Calu3 (cell line): ENCODE measurements around the gene RALGAPB. TPM values are rescaled to one million over a fixed set of nuclear protein-coding genes. Genes with fewer than 3 reads are reported as not detected.
"Not testable (repeated sequence)": the region's sequence is repeated elsewhere in the genome, so short reads cannot be mapped to it uniquely, and the experiment has no call there.

Experiments
- BruUV-seq: library from RNA; stranded (reverse); fragments of 400-500 nt; replicated peaks from 2 replicates; lab custom pipeline; 2021; lab: Mats Ljungman, UMichigan
- CTCF ChIA-PET: fragments of 300-600 bp; sonication (Branson Sonifier 250); formaldehyde crosslinking; loops from one replicate; lab custom pipeline; 2022; ENCODE audit warnings: antibody characterized with exemption; lab: Charles Lee
- DNase-seq: peaks from one replicate; pipeline ENCODE4 v3.0.0; 2022
- H3K27ac Mint-ChIP-seq: one replicate; pipeline ENCODE4 v1.8.0; 2022; ENCODE audit warnings: mixed read lengths; ENCODE audit not compliant: unreplicated experiment
- H3K27me3 Mint-ChIP-seq: one replicate; pipeline ENCODE4 v1.8.0; 2022; ENCODE audit warnings: mixed read lengths; ENCODE audit not compliant: unreplicated experiment
- H3K36me3 Mint-ChIP-seq: one replicate; pipeline ENCODE4 v1.8.0; 2022; ENCODE audit warnings: mild to moderate bottlenecking, moderate library complexity, mixed read lengths; ENCODE audit not compliant: insufficient read depth, unreplicated experiment
- H3K4me1 Mint-ChIP-seq: one replicate; pipeline ENCODE4 v1.8.0; 2022; ENCODE audit warnings: mild to moderate bottlenecking, low read depth, mixed read lengths; ENCODE audit not compliant: unreplicated experiment
- H3K4me3 Mint-ChIP-seq: one replicate; pipeline ENCODE4 v1.8.0; 2022; ENCODE audit warnings: mild to moderate bottlenecking, low read depth, moderate library complexity, mixed read lengths; ENCODE audit not compliant: unreplicated experiment
- H3K9me3 Mint-ChIP-seq: one replicate; pipeline ENCODE4 v1.8.0; 2022; ENCODE audit warnings: low read depth, mixed read lengths; ENCODE audit not compliant: unreplicated experiment
- intact Hi-C: fragments of 100-400 bp; cut with micrococcal nuclease; formaldehyde crosslinking; loops from one replicate; pipeline ENCODE4 v1.10.0; 2022; ENCODE audit not compliant: unreplicated experiment
- total RNA-seq: library from RNA; stranded (reverse); gene quantifications from 2 replicates; pipeline ENCODE4 v1.2.3, GENCODE V29; 2022
- TF ChIP-seq, protein P1 (sequence below): fragments of 200-600 bp; IDR thresholded peaks from one replicate; pipeline ENCODE4 v1.8.0; 2022; ENCODE audit warnings: antibody characterized with exemption; ENCODE audit not compliant: unreplicated experiment

The RALGAPB gene
- total RNA-seq, 1 experiment from 2014 or later = 59.8 TPM

- Mint-ChIP-seq H3K36me3 (peaks cover 95% of the 10 kb centered on the region), H3K4me1 (peaks cover 63% of the 10 kb centered on the region), H3K27me3 (no peaks in the 10 kb centered on the region), H3K9me3 (no peaks in the 10 kb centered on the region), H3K27ac (no peak overlapping the region), H3K4me3 (no peak overlapping the region)
- BruUV-seq = no TSS peak
- CTCF ChIA-PET = no interaction called here
- no peak for DNase-seq
- TF ChIP-seq, protein P1, sequence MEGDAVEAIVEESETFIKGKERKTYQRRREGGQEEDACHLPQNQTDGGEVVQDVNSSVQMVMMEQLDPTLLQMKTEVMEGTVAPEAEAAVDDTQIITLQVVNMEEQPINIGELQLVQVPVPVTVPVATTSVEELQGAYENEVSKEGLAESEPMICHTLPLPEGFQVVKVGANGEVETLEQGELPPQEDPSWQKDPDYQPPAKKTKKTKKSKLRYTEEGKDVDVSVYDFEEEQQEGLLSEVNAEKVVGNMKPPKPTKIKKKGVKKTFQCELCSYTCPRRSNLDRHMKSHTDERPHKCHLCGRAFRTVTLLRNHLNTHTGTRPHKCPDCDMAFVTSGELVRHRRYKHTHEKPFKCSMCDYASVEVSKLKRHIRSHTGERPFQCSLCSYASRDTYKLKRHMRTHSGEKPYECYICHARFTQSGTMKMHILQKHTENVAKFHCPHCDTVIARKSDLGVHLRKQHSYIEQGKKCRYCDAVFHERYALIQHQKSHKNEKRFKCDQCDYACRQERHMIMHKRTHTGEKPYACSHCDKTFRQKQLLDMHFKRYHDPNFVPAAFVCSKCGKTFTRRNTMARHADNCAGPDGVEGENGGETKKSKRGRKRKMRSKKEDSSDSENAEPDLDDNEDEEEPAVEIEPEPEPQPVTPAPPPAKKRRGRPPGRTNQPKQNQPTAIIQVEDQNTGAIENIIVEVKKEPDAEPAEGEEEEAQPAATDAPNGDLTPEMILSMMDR = no peak
- intact Hi-C loops = no loop called here
Observed at GRCh38 chr20:38430679-38431325, 41.8 kb upstream of the RALGAPB start.

- peak overlapping the region; percentile 88 for H3K4me3 Mint-ChIP-seq
- H3K36me3 Mint-ChIP-seq = peaks cover 80% of the 10 kb centered on the region
- H3K4me1 Mint-ChIP-seq = peaks cover 50% of the 10 kb centered on the region
- intact Hi-C loops = no loop called here
- TF ChIP-seq, protein P1 = no peak
- CTCF ChIA-PET = interaction anchor here (0.6 to 1.8 kb wide), 2 partner anchors 40 to 58 kb away, joined by 3 to 5 read pairs; partner anchors contain the start of gene RALGAPB
- no peak for DNase-seq
- H3K9me3 Mint-ChIP-seq = no peaks in the 10 kb centered on the region
- H3K27me3 Mint-ChIP-seq = no peaks in the 10 kb centered on the region
- H3K27ac Mint-ChIP-seq = no peak overlapping the region
- BruUV-seq = no TSS peak
Observed at GRCh38 chr20:38432292-38432691, 40.4 kb upstream of the RALGAPB start.

GRCh38 chr20:38432870-38433269 is 39.8 kb upstream of the RALGAPB start:
- H3K27me3 Mint-ChIP-seq, H3K9me3 Mint-ChIP-seq, H3K27ac Mint-ChIP-seq, BruUV-seq, intact Hi-C loops, DNase-seq: not testable (repeated sequence)
- Mint-ChIP-seq H3K4me1 (peaks cover 44% of the 10 kb centered on the region), H3K36me3 (peaks cover 74% of the 10 kb centered on the region), H3K4me3 (peak overlapping the region; percentile 88)
- CTCF ChIA-PET = interaction anchor here (1.8 kb wide), 1 partner anchor 40 kb away, joined by 5 read pairs; the partner anchor contains the start of gene RALGAPB

- H3K27me3 Mint-ChIP-seq = peaks cover 6% of the 10 kb centered on the region
- intact Hi-C loops = no loop called here
- BruUV-seq = no TSS peak
- H3K4me1 Mint-ChIP-seq = peaks cover 39% of the 10 kb centered on the region
- CTCF ChIA-PET = interaction anchor here (1.4 to 2.5 kb wide), 5 partner anchors 14 to 39 kb away, joined by 5 to 39 read pairs (median 6); partner anchors contain the start of gene RALGAPB
- H3K27ac Mint-ChIP-seq = peak overlapping the region; percentile 90
- H3K36me3 Mint-ChIP-seq = peaks cover 68% of the 10 kb centered on the region
- TF ChIP-seq, protein P1 = no peak
- H3K4me3 Mint-ChIP-seq = peak overlapping the region; percentile 88
- no peak for DNase-seq
- no peaks in the 10 kb centered on the region for H3K9me3 Mint-ChIP-seq
Observed at GRCh38 chr20:38433304-38433972, 39.2 kb upstream of the RALGAPB start.
